BJ (cell line): ENCODE results near the gene DRD2. TPM values are rescaled to one million over a fixed set of nuclear protein-coding genes. Genes with fewer than 3 reads are reported as not detected.

Experiments
- CTCF ChIA-PET: fragments of 350-600 bp; formaldehyde crosslinking; extraction: SDS; loops from one replicate; lab custom pipeline; 2021; ENCODE audit warnings: antibody characterized with exemption, inconsistent platforms; lab: Yijun Ruan, JAX
- POLR2A ChIA-PET: fragments of 300-600 bp; sonication (Branson Sonifier 250); formaldehyde crosslinking; extraction: SDS; loops from one replicate; lab custom pipeline; 2021; ENCODE audit warnings: antibody characterized with exemption; lab: Charles Lee
- DNase-seq: peaks from one replicate; pipeline ENCODE4 v3.0.0-alpha.2; 2011; ENCODE audit warnings: low read depth
- H3K27me3 ChIP-seq: 2 replicates; pipeline ENCODE4 v1.6.0; 2011; ENCODE audit warnings: low read length; ENCODE audit not compliant: control insufficient read depth, insufficient read depth
- H3K36me3 ChIP-seq: 2 replicates; pipeline ENCODE4 v1.5.1; 2011; ENCODE audit warnings: low read length; ENCODE audit not compliant: control insufficient read depth, insufficient read depth
- H3K4me3 ChIP-seq: 2 replicates; pipeline ENCODE4 v1.5.1; 2011; ENCODE audit warnings: low read depth, mild to moderate bottlenecking, control low read depth, low read length
- CTCF ChIP-seq: IDR thresholded peaks from 2 replicates; pipeline ENCODE4 v1.5.1; 2011; ENCODE audit warnings: low read depth, mild to moderate bottlenecking, control low read depth, inconsistent platforms, low read length, moderate library complexity; ENCODE audit not compliant: insufficient read depth
- polyA plus RNA-seq: library from polyadenylated mRNA; depleted of rRNA; stranded (reverse); fragments of >200 nt; gene quantifications from 2 replicates; pipeline ENCODE4 v1.2.3, GENCODE V29; 2011

The DRD2 gene
- polyA plus RNA-seq, 1 experiment = not detected

- H3K36me3 ChIP-seq = no peaks in the 10 kb centered on the region
- DNase-seq = no peak
These were observed 7.7 kb downstream of the DRD2 start for GRCh38 chr11:113467545-113467944.

GRCh38 chr11:113465786-113466185 lies 9.4 kb downstream of the DRD2 start:
- ChIA-PET CTCF (no interaction called here), POLR2A (no interaction called here)
- no peaks in the 10 kb centered on the region for H3K27me3 ChIP-seq
- DNase-seq = no peak
- H3K4me3 ChIP-seq = no peak overlapping the region
- H3K36me3 ChIP-seq = no peaks in the 10 kb centered on the region
- no peak for TF ChIP-seq CTCF

More at GRCh38 chr11:113467545-113467944, 7.7 kb downstream of the DRD2 start:
- ChIA-PET POLR2A (no interaction called here), CTCF (interaction anchor here (0.9 kb wide), 1 partner anchor 30 kb away, joined by 3 read pairs; no protein-coding TSS in a partner anchor)
- no peak overlapping the region for H3K4me3 ChIP-seq
- no peak for TF ChIP-seq CTCF
- H3K27me3 ChIP-seq = no peaks in the 10 kb centered on the region

- no peak for TF ChIP-seq CTCF
- Histone ChIP-seq H3K36me3 (no peaks in the 10 kb centered on the region), H3K4me3 (no peak overlapping the region), H3K27me3 (no peaks in the 10 kb centered on the region)
- ChIA-PET POLR2A (no interaction called here), CTCF (no interaction called here)
- DNase-seq = no peak
These were observed 10.8 kb downstream of the DRD2 start for GRCh38 chr11:113464416-113464815.

GRCh38 chr11:113462830-113463229 lies 12.4 kb downstream of the DRD2 start:
- Histone ChIP-seq H3K27me3 (no peaks in the 10 kb centered on the region), H3K4me3 (no peak overlapping the region), H3K36me3 (no peaks in the 10 kb centered on the region)
- DNase-seq = no peak
- CTCF ChIA-PET = interaction anchor here (1.2 to 1.3 kb wide), 2 partner anchors 156 to 268 kb away, joined by 3 to 4 read pairs; no protein-coding TSS in a partner anchor
- no peak for TF ChIP-seq CTCF
- POLR2A ChIA-PET = no interaction called here

- TF ChIP-seq CTCF = no peak
- CTCF ChIA-PET = no interaction called here
- no peak overlapping the region for H3K4me3 ChIP-seq
- POLR2A ChIA-PET = no interaction called here
- DNase-seq = no peak
- no peaks in the 10 kb centered on the region for H3K36me3 ChIP-seq
- no peaks in the 10 kb centered on the region for H3K27me3 ChIP-seq
These were observed 13.6 kb downstream of the DRD2 start for GRCh38 chr11:113461639-113462038.
